Stimulated activated CD4-positive, alpha-beta T cell treated with anti-CD3 and anti-CD28 coated beads, Interleukin-15, amount 100 ng/mL, for 48 hours (primary cell): ENCODE results near the gene CISD1.
"Not testable (repeated sequence)": the region's sequence is repeated elsewhere in the genome, so short reads cannot be mapped to it uniquely, and the experiment has no call there.

Experiments used
- DNase-seq, 2 donors: peaks; one replicate each; pipeline ENCODE4 v3.0.0-alpha.2; 2020; ENCODE audit warnings: low read depth in 2 of 2

The CISD1 gene

DNA sequence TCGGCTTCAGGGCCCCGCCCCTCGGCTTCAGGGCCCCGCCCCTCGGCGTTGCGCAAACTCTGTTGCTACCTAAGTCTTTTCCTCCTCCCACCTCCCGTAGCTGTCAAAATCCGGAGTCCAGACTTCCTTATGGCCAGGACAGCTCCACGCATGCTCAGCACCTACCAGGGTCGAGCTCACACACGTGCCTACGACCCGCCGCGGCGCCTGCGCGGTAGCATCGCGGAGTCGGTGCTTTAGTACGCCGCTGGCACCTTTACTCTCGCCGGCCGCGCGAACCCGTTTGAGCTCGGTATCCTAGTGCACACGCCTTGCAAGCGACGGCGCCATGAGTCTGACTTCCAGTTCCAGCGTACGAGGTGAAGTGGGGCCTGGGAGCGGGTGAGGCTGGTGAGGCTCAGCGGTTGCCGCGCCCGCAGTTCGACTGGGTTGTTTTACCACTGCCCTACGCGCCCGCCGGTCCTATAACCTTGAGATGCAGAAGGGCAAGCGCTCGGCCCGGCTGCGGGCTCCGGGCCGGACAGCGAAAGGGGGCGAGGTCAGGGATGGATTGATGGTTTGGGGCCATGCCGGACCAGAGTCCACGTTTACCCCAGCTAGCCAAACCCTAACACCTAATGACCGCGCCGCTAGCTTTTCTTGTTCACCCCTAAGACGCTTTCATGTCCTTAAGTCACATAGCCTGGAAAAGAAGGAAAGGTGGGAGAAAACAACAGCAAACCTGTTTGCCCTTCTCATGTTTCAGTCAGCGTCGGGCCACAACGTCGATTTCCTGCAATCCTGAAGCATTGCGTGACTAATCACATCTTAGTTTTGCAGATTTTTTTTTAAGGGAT is at the start of gene CISD1:
TSS of gene CISD1 (plus strand) at position 217 of the 836 bp plus-strand sequence. CDS start at position 329, 112 bp downstream.
- peak; percentile 88 to 92 for DNase-seq

- DNase-seq, result no peak
These were observed 49.1 kb upstream of the CISD1 start for GRCh38 chr10:58219875-58220274.

- no peak for DNase-seq
These were observed 48.1 kb upstream of the CISD1 start for GRCh38 chr10:58220769-58221451.

DNA sequence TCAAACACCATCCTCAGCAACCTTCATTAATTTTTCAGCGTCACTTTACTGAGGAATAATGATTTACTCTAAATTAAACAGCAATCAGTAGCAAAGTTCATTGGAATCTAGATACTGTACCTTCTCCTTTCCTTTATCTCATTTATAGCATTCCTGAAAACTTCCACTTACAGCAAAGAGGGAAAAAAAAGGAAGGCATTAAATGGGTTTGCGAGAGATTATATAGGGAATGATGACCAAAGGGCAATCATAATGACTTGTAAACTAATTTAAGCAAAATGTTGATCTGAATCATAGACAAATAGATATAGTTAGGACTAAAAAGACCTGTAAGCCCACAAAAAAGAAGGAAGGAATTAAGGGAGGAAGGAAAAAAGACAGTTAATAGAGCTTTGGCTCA is 43.3 kb upstream of the CISD1 start:
- no peak for DNase-seq

DNA sequence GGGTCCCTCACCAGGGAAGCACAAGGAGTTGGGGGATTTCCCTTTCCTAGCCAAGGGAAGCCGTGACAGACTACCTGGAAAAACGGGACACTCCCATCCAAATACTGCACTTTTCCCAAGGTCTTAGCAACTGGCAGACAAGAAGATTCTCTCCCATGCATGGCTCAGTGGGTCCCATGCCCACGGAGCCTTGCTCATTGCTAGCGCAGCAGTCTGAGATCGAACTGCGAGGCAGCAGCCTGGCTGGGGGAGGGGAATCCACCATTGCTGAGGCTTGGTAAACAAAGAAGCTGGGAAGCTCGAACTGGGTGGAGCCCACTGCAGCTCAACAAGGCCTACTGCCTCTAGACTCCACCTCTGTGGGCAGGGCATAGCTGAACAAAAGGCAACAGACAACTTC is 39.1 kb upstream of the CISD1 start:
- not testable (repeated sequence) for DNase-seq

DNA sequence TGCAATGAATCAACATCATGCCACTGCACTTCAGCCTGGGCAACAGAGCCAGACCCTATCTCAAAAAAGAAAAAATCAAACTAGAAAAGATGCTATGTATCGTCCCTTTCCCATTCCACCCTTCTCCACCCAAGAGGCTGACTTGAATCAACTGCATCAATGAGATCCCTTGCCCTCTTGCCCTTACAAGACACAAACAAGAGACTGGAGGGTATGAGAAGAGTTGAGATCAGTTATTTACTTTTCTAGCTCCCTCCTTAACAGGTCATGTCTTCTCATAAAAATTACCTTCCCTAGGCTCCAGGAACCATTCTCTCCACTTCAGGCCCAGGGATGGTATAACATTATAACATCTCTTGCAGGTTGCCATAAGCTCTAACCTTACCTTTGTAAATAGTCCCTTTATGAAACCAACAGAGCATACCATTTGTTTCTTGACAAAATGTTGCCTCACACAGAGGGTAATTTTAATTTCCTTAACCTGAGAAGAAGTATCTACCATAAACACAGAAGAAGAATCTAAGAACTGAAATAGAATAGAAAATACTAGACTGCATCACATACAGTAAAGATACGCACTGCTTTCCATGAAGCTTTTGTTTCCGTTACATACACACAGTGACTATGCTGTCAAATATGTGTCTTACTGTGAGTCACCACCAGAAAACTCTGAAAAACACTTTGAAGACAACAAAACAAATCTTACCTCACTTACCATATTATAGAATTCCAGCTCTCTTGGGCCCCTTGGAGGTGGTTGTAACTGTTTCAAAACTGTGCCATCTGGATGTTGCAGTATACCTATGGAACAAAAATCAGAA is 31.7 kb upstream of the CISD1 start:
- DNase-seq, result no peak

DNA sequence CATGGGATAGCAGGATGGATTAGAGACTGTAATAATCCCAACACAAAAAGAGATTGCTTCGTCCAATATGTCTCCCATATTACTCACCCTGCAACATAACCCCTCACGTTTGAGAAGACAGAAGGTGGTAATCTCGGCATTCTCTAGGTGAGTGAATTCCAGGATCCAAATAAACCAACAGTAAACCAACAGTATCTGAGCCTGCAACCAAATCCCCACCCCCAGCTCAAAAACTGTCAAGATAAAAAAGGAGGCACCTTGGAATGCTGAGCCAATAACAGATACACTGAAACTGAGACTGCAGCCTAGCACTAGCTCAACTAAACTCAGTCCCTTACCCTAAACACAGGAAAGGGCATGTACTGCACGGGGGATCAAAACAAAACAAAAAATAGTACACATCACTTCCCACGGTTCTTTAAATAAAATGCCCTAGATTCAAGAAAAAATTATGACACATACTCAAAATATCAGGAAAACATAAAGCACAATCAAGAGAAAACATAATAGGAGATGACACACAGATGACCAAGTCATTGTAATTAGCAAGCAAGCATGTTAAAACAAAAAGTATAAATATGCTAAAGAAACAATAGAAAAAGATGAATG is 29.3 kb upstream of the CISD1 start:
- DNase-seq, result no peak

DNA sequence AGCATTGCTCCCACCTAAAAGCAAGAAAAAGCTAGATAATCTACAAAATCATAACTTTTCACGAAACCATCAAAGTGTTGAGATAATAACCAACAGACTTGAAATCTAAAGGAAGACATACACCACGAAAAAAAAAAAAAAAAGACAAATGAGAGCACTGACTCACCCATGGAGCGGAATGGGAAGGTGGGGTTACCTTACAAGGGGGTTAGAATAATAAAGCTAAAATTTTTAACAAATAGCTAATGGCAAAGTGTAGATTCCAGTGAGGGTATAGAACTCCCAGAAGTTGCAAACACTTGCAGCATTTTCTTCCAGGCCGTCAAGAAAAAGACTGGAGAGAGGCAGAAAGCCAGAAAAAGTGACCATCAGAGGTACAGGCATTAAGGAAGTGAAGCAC is 28.4 kb upstream of the CISD1 start:
- no peak for DNase-seq

DNA sequence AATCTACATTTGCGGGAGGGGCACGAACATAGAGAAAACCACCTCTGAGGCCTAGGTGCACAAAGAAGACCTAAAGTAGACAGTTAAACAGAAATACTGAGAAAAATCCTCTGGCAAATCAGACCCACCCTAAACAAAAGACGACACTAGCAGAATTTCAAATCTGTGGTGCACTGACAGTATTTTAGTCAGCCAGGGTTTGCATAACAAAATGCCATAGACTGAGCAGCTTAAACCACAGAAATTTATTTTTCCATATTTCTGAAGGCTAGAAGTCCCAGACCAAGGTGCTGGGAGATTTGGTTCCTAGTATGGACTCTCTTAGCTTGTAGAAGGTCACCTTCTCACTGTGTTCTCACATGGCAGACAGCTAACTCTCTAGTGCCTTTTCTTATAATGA is 27.6 kb upstream of the CISD1 start:
- no peak for DNase-seq

DNA sequence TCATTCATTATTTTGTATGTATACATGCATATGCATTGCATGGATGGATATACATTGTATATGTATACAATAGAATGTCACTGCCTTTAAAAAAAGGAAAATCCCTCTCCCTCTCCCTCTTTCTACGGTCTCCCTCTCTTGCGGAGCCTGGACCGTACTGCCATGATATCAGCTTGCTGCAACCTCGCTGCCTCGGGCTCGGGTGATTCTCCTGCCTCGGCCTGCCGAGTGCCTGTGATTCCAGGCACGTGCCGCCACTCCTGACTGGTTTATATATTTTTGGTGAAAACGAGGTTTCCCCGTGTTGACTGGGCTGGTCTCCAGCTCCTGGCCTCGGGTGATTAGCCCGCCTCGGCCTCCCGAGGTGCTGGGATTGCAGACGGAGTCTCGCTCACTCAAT is 25.7 kb upstream of the CISD1 start:
- no peak for DNase-seq

DNA sequence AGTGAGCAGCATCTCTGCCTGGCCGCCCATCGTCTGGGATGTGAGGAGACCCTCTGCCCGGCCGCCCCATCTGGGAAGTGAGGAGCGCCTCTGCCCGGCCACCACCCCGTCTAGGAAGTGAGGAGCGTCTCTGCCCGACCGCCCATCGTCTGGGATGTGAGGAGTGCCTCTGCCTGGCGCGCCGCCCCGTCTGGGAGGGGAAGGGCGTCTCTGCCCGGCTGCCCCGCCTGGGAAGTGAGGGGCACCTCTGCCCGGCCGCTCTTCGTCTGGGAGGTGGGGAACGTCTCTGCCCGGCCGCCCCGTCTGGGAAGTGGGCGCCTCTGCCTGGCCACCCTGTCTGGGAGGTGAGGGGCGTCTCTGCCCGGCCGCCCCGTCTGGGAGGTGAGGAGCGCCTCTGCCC is 25.2 kb upstream of the CISD1 start:
- DNase-seq, result not testable (repeated sequence)

- not testable (repeated sequence) for DNase-seq
These were observed 24.7 kb upstream of the CISD1 start for GRCh38 chr10:58244242-58244641.

DNA sequence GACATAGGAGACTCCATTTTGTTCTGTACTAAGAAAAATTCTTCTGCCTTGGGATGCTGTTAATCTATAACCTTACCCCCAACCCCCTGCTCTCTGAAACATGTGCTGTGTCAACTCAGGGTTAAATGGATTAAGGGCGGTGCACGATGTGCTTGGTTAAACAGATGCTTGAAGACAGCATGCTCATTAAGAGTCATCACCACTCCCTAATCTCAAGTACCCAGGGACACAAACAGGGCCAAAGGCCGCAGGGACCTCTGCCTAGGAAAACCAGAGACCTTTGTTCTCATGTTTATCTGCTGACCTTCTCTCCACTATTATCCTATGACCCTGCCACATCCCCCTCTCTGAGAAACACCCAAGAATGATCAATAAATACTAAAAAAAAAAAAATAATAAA is 24.3 kb upstream of the CISD1 start:
- DNase-seq, result not testable (repeated sequence)

- no peak for DNase-seq
These were observed 15.8 kb upstream of the CISD1 start for GRCh38 chr10:58253184-58253583.

- DNase-seq, result no peak
These were observed 14.3 kb upstream of the CISD1 start for GRCh38 chr10:58254644-58255043.

DNA sequence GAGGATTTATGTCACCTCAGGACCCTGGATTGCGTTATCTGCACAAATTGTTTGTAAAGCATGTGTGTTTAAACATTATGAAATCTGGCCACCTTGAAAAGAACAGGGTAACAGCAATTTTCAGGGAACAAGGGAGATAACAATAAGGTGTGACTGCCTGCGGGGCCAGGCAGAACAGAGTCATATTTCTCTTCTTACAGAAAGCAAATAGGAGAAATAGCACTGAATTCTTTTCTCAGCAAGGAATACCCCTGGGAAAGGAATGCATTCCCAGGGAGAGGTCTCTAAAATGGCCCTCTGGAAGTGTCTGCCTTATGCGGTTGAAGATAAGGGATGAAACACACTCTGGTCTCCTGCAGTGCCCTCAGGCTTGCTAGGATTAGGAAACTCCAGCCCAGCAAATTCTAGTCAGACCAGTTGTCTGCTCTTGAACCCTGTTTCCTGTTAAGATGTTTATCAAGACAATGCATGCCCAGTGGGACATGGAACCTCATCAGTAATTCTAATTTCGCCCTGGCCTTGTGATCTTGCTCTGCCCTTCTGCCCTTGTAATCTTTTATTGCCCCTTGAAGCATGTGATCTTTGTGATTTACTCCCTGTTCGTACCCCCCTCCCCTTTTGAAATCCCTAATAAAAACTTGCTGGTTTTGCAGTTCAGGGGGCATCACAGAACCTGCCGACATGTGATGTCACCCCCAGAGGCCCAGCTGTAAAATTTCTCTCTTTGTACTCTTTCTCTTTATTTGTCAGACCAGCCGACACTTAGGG is 12.8 kb upstream of the CISD1 start:
- DNase-seq, result not testable (repeated sequence)

GRCh38 chr10:58258977-58259692 is 9.8 kb upstream of the CISD1 start:
- no peak for DNase-seq

DNA sequence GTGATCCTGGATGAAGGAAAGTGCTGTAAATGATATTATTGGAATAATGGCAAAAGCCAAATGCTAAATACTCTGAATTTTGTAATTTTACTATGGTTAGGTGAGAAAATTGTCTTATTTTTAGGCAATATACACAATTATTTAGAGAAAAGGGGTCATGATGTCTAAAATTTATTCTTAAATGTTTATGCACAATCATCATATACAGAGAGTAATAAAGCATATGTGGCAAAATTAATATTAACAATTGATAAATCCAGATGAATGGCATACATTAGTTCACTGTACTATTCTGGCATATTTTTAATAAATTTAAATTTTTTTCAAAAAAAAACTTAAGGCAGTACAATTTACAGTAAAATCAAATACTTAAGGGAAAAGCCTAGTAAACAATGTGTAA is 8.6 kb upstream of the CISD1 start:
- no peak for DNase-seq

DNA sequence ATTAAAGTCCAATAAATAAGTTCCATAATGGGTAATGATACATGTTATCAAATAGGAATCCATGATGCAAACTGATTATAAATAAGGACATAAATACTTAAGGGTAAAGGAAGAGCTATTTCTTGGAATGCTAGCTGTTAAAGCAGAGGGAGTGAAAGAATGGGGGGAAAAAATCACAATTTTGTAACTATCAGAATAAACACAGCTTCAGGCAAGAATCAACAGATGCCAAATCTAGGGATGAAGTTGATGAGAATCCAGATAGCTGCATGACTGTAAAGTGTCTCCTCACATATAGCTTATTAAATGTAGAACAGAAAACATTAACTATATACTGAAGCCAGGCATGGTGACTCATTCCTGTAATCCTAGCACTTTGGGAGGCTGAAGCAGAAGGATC is 6.2 kb upstream of the CISD1 start:
- no peak for DNase-seq

DNA sequence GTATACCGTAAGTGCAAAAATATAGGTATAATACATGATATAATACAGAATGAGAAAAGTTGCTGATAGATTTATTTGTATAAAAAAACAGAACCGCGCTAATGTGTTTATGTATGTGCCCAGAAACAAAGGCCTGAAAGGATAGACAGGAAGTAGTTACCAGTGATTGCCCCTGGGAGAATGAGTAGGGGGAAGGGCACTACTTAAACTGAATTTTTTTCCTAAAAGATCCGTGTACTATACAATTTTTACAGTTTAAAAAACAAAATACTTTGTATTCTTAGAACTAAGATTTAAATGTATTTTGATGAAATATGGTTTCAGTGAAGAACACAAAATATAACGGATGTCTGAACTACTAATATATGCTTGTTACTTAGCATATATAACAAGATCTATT is 4.2 kb upstream of the CISD1 start:
- no peak for DNase-seq

DNA sequence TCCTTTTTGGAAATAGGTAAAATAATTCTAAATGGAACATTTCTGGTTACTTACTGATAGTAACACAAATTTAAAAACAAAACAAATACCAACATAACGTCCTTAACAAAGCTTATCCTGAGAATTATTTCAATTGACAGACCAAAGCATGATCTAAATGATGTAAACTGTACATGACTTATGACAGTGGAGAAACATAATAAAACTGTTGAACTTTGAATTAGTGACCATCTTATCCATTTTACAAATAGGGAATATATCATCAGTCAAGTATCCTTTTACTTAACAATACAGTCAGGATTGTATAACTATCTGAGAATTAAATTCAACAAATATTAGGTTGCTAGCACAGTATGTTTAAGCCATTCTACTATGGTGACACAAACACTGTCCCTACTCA is 3.7 kb upstream of the CISD1 start:
- DNase-seq, result no peak
